Esophagus (tissue), 2 donors: ENCODE measurements around the gene RNF208. TPM values are rescaled to one million over a fixed set of nuclear protein-coding genes. Genes with fewer than 3 reads are reported as not detected.
A peak's percentile ranks its signal among the peaks of the same experiment; 100 is the strongest.

Experiments
- H3K27ac ChIP-seq, 2 donors: one replicate each; pipeline ENCODE4 v1.5.1; 2013; ENCODE audit warnings: low read depth in 2 of 2, mild to moderate bottlenecking in 2 of 2, inconsistent platforms in 1 of 2, low read length in 1 of 2, moderate library complexity in 1 of 2
- H3K27me3 ChIP-seq, 2 donors: one replicate each; pipeline ENCODE4 v1.6.1; 2013; ENCODE audit warnings: low read length in 2 of 2, control low read depth in 1 of 2, mild to moderate bottlenecking in 1 of 2; ENCODE audit not compliant: insufficient read depth in 2 of 2, control insufficient read depth in 1 of 2
- H3K36me3 ChIP-seq, 2 donors: one replicate each; pipeline ENCODE4 v1.6.1; 2013; ENCODE audit warnings: low read length in 1 of 2; ENCODE audit not compliant: control insufficient read depth in 2 of 2, insufficient read depth in 2 of 2
- H3K4me1 ChIP-seq, 2 donors: one replicate each; pipeline ENCODE4 v1.6.1; 2013; ENCODE audit warnings: low read length in 1 of 2; ENCODE audit not compliant: control insufficient read depth in 2 of 2, insufficient read depth in 2 of 2
- H3K4me3 ChIP-seq, 2 donors: one replicate each; pipeline ENCODE4 v1.5.1; 2013; ENCODE audit warnings: low read length in 2 of 2, mild to moderate bottlenecking in 2 of 2, low read depth in 1 of 2, moderate library complexity in 1 of 2
- H3K9me3 ChIP-seq, 2 donors: one replicate each; pipeline ENCODE4 v1.6.1; 2013; ENCODE audit warnings: mild to moderate bottlenecking in 2 of 2, low read depth in 1 of 2, low read length in 1 of 2, moderate library complexity in 1 of 2; ENCODE audit not compliant: control insufficient read depth in 2 of 2, insufficient read depth in 1 of 2
- WGBS, 2 donors: extraction: QIAGEN DNeasy Blood & Tissue Kit; methylation state at CpG; one replicate each; pipeline ENCODE4 v1.1.7; 2013; 5-methylcytosine and 5-hydroxymethylcytosine counted together
- polyA plus RNA-seq, 2 donors: library from polyadenylated mRNA; stranded (reverse); fragments of 200-250 nt; gene quantifications; one replicate each; pipeline ENCODE4 v1.2.3, GENCODE V29; 2013
- donor health status: healthy with polysubstance abuse.
- donor health status: Bipolar disorder and iron deficiency.

Gene RNF208
- polyA plus RNA-seq, 2 donors = 13.3 to 28.5 TPM

GRCh38 chr9:137221095-137221505 lies 940 bp downstream of the RNF208 start:
- no peaks in the 10 kb centered on the region for H3K27me3 ChIP-seq
- peaks cover 0 to 35% of the 10 kb centered on the region in 2 donors for H3K4me1 ChIP-seq
- no peak overlapping the region for H3K27ac ChIP-seq
- peaks cover 0 to 21% of the 10 kb centered on the region in 2 donors for H3K36me3 ChIP-seq
- H3K4me3 ChIP-seq = peak overlapping the region in 1 of 2 donors; percentile 66
- no peaks in the 10 kb centered on the region for H3K9me3 ChIP-seq
- WGBS, 2 donors = 79 to 82% methylated on average over 13 to 14 of the region's 14 CpGs

GRCh38 chr9:137220317-137221094 lies 1.5 kb downstream of the RNF208 start:
- H3K4me3 ChIP-seq = no peak overlapping the region
- H3K27me3 ChIP-seq = no peaks in the 10 kb centered on the region
- no peaks in the 10 kb centered on the region for H3K9me3 ChIP-seq
- H3K36me3 ChIP-seq = peaks cover 0 to 17% of the 10 kb centered on the region in 2 donors
- H3K27ac ChIP-seq = no peak overlapping the region
- peaks cover 0 to 32% of the 10 kb centered on the region in 2 donors for H3K4me1 ChIP-seq
- whole genome bisulfite sequencing, 2 donors = 89 to 91% methylated on average over 41 to 52 of the region's 52 CpGs

- H3K36me3 ChIP-seq = peaks cover 0 to 21% of the 10 kb centered on the region in 2 donors
- 89 to 91% methylated on average over 10 of the region's 10 CpGs for WGBS, 2 donors
- H3K4me1 ChIP-seq = peaks cover 0 to 29% of the 10 kb centered on the region in 2 donors
- H3K4me3 ChIP-seq = no peak overlapping the region
- no peak overlapping the region for H3K27ac ChIP-seq
- H3K27me3 ChIP-seq = no peaks in the 10 kb centered on the region
- no peaks in the 10 kb centered on the region for H3K9me3 ChIP-seq
Measured at GRCh38 chr9:137219757-137220316, 2.2 kb downstream of the RNF208 start.

GRCh38 chr9:137218754-137219271 lies 3.2 kb downstream of the RNF208 start:
- Histone ChIP-seq H3K9me3 (no peaks in the 10 kb centered on the region), H3K4me1 (peaks cover 0 to 26% of the 10 kb centered on the region in 2 donors), H3K4me3 (peak overlapping the region; percentile 61 to 63), H3K27ac (peak overlapping the region; percentile 1 to 91), H3K27me3 (no peaks in the 10 kb centered on the region), H3K36me3 (peaks cover 0 to 25% of the 10 kb centered on the region in 2 donors)
- 53 to 66% methylated on average over 12 of the region's 12 CpGs for WGBS, 2 donors

- WGBS, 2 donors = 68 to 75% methylated on average over 28 to 30 of the region's 30 CpGs
- H3K27ac ChIP-seq = peak overlapping the region; percentile 86 to 91
- H3K4me3 ChIP-seq = peak overlapping the region; percentile 61 to 63
- no peaks in the 10 kb centered on the region for H3K9me3 ChIP-seq
- H3K4me1 ChIP-seq = peaks cover 0 to 26% of the 10 kb centered on the region in 2 donors
- peaks cover 0 to 25% of the 10 kb centered on the region in 2 donors for H3K36me3 ChIP-seq
- no peaks in the 10 kb centered on the region for H3K27me3 ChIP-seq
Measured at GRCh38 chr9:137218212-137218753, 3.8 kb downstream of the RNF208 start.

- peak overlapping the region; percentile 61 to 63 for H3K4me3 ChIP-seq
- no peaks in the 10 kb centered on the region for H3K27me3 ChIP-seq
- 43 to 44% methylated on average over 36 of the region's 36 CpGs for WGBS, 2 donors
- peaks cover 0 to 25% of the 10 kb centered on the region in 2 donors for H3K36me3 ChIP-seq
- no peaks in the 10 kb centered on the region for H3K9me3 ChIP-seq
- peak overlapping the region; percentile 86 to 91 for H3K27ac ChIP-seq
- peaks cover 0 to 21% of the 10 kb centered on the region in 2 donors for H3K4me1 ChIP-seq
Measured at GRCh38 chr9:137217276-137218211, 4.5 kb downstream of the RNF208 start.

GRCh38 chr9:137216188-137216965 lies 5.7 kb downstream of the RNF208 start:
- Histone ChIP-seq H3K9me3 (no peaks in the 10 kb centered on the region), H3K27me3 (no peaks in the 10 kb centered on the region), H3K4me1 (peaks cover 0 to 21% of the 10 kb centered on the region in 2 donors), H3K27ac (peak overlapping the region in 1 of 2 donors; percentile 91), H3K4me3 (peak overlapping the region in 1 of 2 donors; percentile 61), H3K36me3 (peaks cover 0 to 25% of the 10 kb centered on the region in 2 donors)
- 88 to 92% methylated on average over 30 of the region's 30 CpGs for WGBS, 2 donors

GRCh38 chr9:137215196-137215986 lies 6.6 kb downstream of the RNF208 start:
- H3K27me3 ChIP-seq = no peaks in the 10 kb centered on the region
- no peak overlapping the region for H3K27ac ChIP-seq
- 89 to 90% methylated on average over 19 to 22 of the region's 22 CpGs for WGBS, 2 donors
- H3K4me1 ChIP-seq = peaks cover 0 to 21% of the 10 kb centered on the region in 2 donors
- H3K36me3 ChIP-seq = peaks cover 0 to 25% of the 10 kb centered on the region in 2 donors
- no peak overlapping the region for H3K4me3 ChIP-seq
- no peaks in the 10 kb centered on the region for H3K9me3 ChIP-seq
